H1 (cell line): ENCODE data around the gene AZI2. TPM values are rescaled to one million over a fixed set of nuclear protein-coding genes. Genes with fewer than 3 reads are reported as not detected.

Experiments
- CTCF ChIA-PET: fragments of 300-600 bp; sonication (Branson Sonifier 250); formaldehyde crosslinking; loops from one replicate; lab custom pipeline; 2021; ENCODE audit not compliant: partially characterized antibody; lab: Charles Lee
- POLR2A ChIA-PET: fragments of 300-600 bp; sonication (Branson Sonifier 250); formaldehyde crosslinking; loops from one replicate; lab custom pipeline; 2021; ENCODE audit warnings: inconsistent platforms; ENCODE audit not compliant: partially characterized antibody; lab: Charles Lee
- DNase-seq, 2 experiments: peaks; one replicate each; pipeline versions ENCODE4 v3.0.0 to v3.0.0-alpha.2; 2010 to 2022; ENCODE audit warnings: low spot score in 2 of 2, low read depth in 1 of 2, mixed read lengths in 1 of 2
- FAIRE-seq: peaks from 2 replicates; lab custom pipeline; 2011; peaks lifted over from hg19 to GRCh38; lab: Jason Lieb, UNC
- H2AFZ ChIP-seq: 2 replicates; pipeline ENCODE4 v1.8.1; 2012; ENCODE audit warnings: low read length, inconsistent platforms
- H2AK5ac ChIP-seq: 2 replicates; pipeline ENCODE4 v1.6.1; 2013; ENCODE audit warnings: low read depth, low read length
- H2BK120ac ChIP-seq: replicated peaks from 2 replicates; pipeline ENCODE3; 2013; ENCODE audit warnings: low read depth, low read length, inconsistent platforms
- H2BK12ac ChIP-seq: 2 replicates; pipeline ENCODE4 v1.6.1; 2013; ENCODE audit warnings: low read depth, low read length
- H2BK15ac ChIP-seq: 2 replicates; pipeline ENCODE4 v1.6.1; 2013; ENCODE audit warnings: low read length
- H2BK20ac ChIP-seq: 2 replicates; pipeline ENCODE4 v1.6.1; 2013; ENCODE audit warnings: low read length
- H2BK5ac ChIP-seq: 2 replicates; pipeline ENCODE4 v1.6.1; 2013; ENCODE audit warnings: low read depth, low read length
- H3K14ac ChIP-seq: 2 replicates; pipeline ENCODE4 v1.6.1; 2013; ENCODE audit warnings: inconsistent platforms; ENCODE audit not compliant: insufficient read length
- H3K18ac ChIP-seq: 2 replicates; pipeline ENCODE4 v1.6.1; 2013; ENCODE audit warnings: low read length; ENCODE audit errors: extremely low read depth
- H3K23ac ChIP-seq: 2 replicates; pipeline ENCODE4 v1.6.1; 2013; ENCODE audit warnings: inconsistent platforms; ENCODE audit not compliant: insufficient read length
- H3K23me2 ChIP-seq: 2 replicates; pipeline ENCODE4 v1.6.1; 2013; ENCODE audit warnings: low read depth, low read length
- H3K27ac ChIP-seq: 2 replicates; pipeline ENCODE4 v1.6.1; 2011; ENCODE audit warnings: low read depth, low read length, inconsistent platforms
- H3K27me3 ChIP-seq, 4 experiments: replicated peaks in 1 of 4; 1 replicate in 1 of 4; 2 replicates in 3 of 4; pipeline versions ENCODE4 v1.6.1 to v1.8.1; 2011 to 2013; ENCODE audit warnings: low read length in 3 of 4, mild to moderate bottlenecking in 3 of 4, inconsistent platforms in 2 of 4, mixed read lengths in 2 of 4, moderate library complexity in 1 of 4; ENCODE audit not compliant: control insufficient read depth in 3 of 4, insufficient read depth in 3 of 4; ENCODE audit errors: extremely low read depth in 1 of 4
- H3K36me3 ChIP-seq, 4 experiments: 2 replicates each; pipeline versions ENCODE4 v1.6.1 to v1.8.1; 2011 to 2013; ENCODE audit warnings: mild to moderate bottlenecking in 4 of 4, low read length in 3 of 4, moderate library complexity in 2 of 4, control low read depth in 1 of 4, inconsistent platforms in 1 of 4; ENCODE audit not compliant: insufficient read depth in 4 of 4, control insufficient read depth in 2 of 4
- H3K4ac ChIP-seq: replicated peaks from 2 replicates; pipeline ENCODE3; 2013; ENCODE audit warnings: low read length, low read depth, mixed read lengths, inconsistent platforms; ENCODE audit not compliant: insufficient read length
- H3K4me1 ChIP-seq, 4 experiments: replicated peaks in 1 of 4; 1 replicate in 1 of 4; 2 replicates in 3 of 4; pipeline versions ENCODE4 v1.6.1 to v1.8.1; 2011 to 2013; ENCODE audit warnings: low read length in 3 of 4, inconsistent platforms in 2 of 4, mixed read lengths in 1 of 4; ENCODE audit not compliant: insufficient read depth in 4 of 4, control insufficient read depth in 3 of 4
- H3K4me2 ChIP-seq, 2 experiments: 2 replicates each; pipeline versions ENCODE4 v1.6.1 to v1.8.1; 2011 to 2013; ENCODE audit warnings: low read depth in 2 of 2, low read length in 2 of 2, control low read depth in 1 of 2, inconsistent platforms in 1 of 2, mild to moderate bottlenecking in 1 of 2; ENCODE audit not compliant: insufficient read depth in 1 of 2
- H3K4me3 ChIP-seq, 4 experiments: fragments of 200-600, 300-600 bp in 1 of 4; sonication (generic), shearing (Covaris generic), sonication (Bioruptor Twin) in 1 of 4; 2 replicates each; pipeline versions ENCODE4 v1.5.1 to v1.8.1; 2011 to 2016; ENCODE audit warnings: low read length in 4 of 4, low read depth in 3 of 4, control low read depth in 2 of 4, inconsistent platforms in 2 of 4, mild to moderate bottlenecking in 2 of 4, mixed read lengths in 1 of 4, moderate library complexity in 1 of 4; ENCODE audit not compliant: insufficient read depth in 2 of 4; ENCODE audit errors: extremely low read depth in 1 of 4
- H3K56ac ChIP-seq: replicated peaks from 2 replicates; pipeline ENCODE3; 2013; ENCODE audit warnings: low read depth, mild to moderate bottlenecking, mixed read lengths, low read length, inconsistent platforms; ENCODE audit not compliant: insufficient read length
- H3K79me1 ChIP-seq: 2 replicates; pipeline ENCODE4 v1.6.1; 2013; ENCODE audit warnings: low read depth, low read length, control low read depth
- H3K79me2 ChIP-seq, 2 experiments: 2 replicates each; pipeline versions ENCODE4 v1.6.1 to v1.8.1; 2012 to 2013; ENCODE audit warnings: low read length in 2 of 2, mild to moderate bottlenecking in 2 of 2, inconsistent platforms in 1 of 2; ENCODE audit not compliant: insufficient read depth in 2 of 2, control insufficient read depth in 1 of 2
- H3K9ac ChIP-seq, 4 experiments: replicated peaks in 1 of 4; 1 replicate in 1 of 4; 2 replicates in 3 of 4; pipeline versions ENCODE4 v1.6.1 to v1.8.1; 2011 to 2013; ENCODE audit warnings: low read depth in 3 of 4, low read length in 3 of 4, control low read depth in 2 of 4, mild to moderate bottlenecking in 2 of 4, moderate library complexity in 2 of 4, inconsistent platforms in 1 of 4; ENCODE audit errors: extremely low read depth in 1 of 4
- H3K9me3 ChIP-seq, 2 experiments: 2 replicates each; pipeline versions ENCODE4 v1.6.1 to v1.8.1; 2012 to 2013; ENCODE audit warnings: mild to moderate bottlenecking in 2 of 2, moderate library complexity in 2 of 2, control low read depth in 1 of 2, inconsistent platforms in 1 of 2, low read depth in 1 of 2, low read length in 1 of 2, mixed read lengths in 1 of 2; ENCODE audit not compliant: insufficient read depth in 2 of 2
- H4K20me1 ChIP-seq, 2 experiments: replicated peaks in 1 of 2; 2 replicates each; pipeline versions ENCODE3 to v1.8.1; 2011 to 2013; ENCODE audit warnings: inconsistent platforms in 2 of 2, low read length in 2 of 2, mild to moderate bottlenecking in 1 of 2; ENCODE audit not compliant: insufficient read depth in 2 of 2, control insufficient read depth in 1 of 2
- H4K5ac ChIP-seq: 2 replicates; pipeline ENCODE4 v1.6.1; 2013; ENCODE audit warnings: low read length, low read depth, mixed read lengths, inconsistent platforms; ENCODE audit not compliant: insufficient read length
- H4K8ac ChIP-seq: 2 replicates; pipeline ENCODE4 v1.8.0; 2013; ENCODE audit warnings: mild to moderate bottlenecking, moderate library complexity, low read length, inconsistent platforms; ENCODE audit not compliant: insufficient read depth; ENCODE audit errors: extremely low read depth
- H4K91ac ChIP-seq: replicated peaks from 2 replicates; pipeline ENCODE3; 2013; ENCODE audit warnings: low read length, mixed read lengths, inconsistent platforms; ENCODE audit not compliant: insufficient read length
- TAF1 ChIP-seq: IDR thresholded peaks from 2 replicates; pipeline ENCODE4 v1.6.1; 2011; ENCODE audit warnings: mild to moderate bottlenecking, low read depth, low read length
- WGBS, 2 experiments: shearing (Covaris generic) in 1 of 2; methylation state at CpG; one replicate each; pipeline versions ENCODE4 v1.1.6 to v1.1.7; 2013 to 2015; ENCODE audit warnings: low lambda C conversion rate in 2 of 2, mixed read lengths in 2 of 2, inconsistent platforms in 1 of 2, low coverage in 1 of 2, missing lambda C conversion rate in 1 of 2; ENCODE audit not compliant: insufficient replicate concordance in 2 of 2, insufficient coverage in 1 of 2, insufficient read length in 1 of 2; ENCODE audit errors: extremely low coverage in 1 of 2, missing lambda C conversion rate in 1 of 2; 5-methylcytosine and 5-hydroxymethylcytosine counted together
- polyA plus RNA-seq, 7 experiments: library from polyadenylated mRNA; depleted of rRNA in 3 of 7; stranded (reverse) in 5 of 7; unstranded in 2 of 7; fragments of >200 nt in 5 of 7; fragments of 200-250 nt in 2 of 7; gene quantifications; 1 replicate in 5 of 7; 2 replicates in 1 of 7; 4 replicates in 1 of 7; pipeline versions ENCODE4 v1.2.1 to v1.2.3, GENCODE V29; 2011 to 2013; ENCODE audit warnings: missing spikeins in 2 of 7, mixed read lengths in 2 of 7
- total RNA-seq: library from RNA; stranded (reverse); fragmentation: NEBNext Ultra II Directional; extraction: Animal tissue kit (Norgen Biotek cat#: 25700); gene quantifications from 2 replicates; pipeline ENCODE4 v1.2.1, GENCODE V29; 2021
- TF ChIP-seq, protein P1 (sequence below): IDR thresholded peaks from 2 replicates; pipeline ENCODE4 v1.6.1; 2011; ENCODE audit warnings: low read depth, mild to moderate bottlenecking, low read length; ENCODE audit not compliant: insufficient read depth

AZI2 gene
- total and polyA plus RNA-seq, 2 of the 8 experiments (the other 6 are each of a cell fraction or from before 2014, with no cell fraction given) = 17.4 to 39.2 TPM

DNA sequence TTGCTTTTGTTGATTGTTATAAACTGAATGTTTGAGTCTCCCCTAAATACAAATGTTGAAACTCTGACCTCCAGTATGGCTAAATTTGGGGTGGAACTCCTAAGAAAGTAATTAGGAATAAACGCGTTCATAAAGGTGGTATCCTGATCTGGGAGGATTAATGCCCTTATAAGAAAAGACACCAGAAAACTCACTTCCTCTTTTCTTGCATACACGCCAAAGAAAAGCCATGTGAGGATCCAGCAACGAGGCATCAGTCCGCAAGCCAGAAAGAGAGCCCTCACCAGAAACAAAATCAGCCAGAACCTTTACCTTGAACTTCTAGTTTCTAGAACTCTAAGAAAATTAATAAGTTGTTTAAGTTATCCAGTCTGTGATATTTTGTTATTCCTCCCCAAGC, 37.4 kb upstream of the AZI2 start:
- Histone ChIP-seq H3K14ac (no peak overlapping the region), H3K36me3 (no peaks in the 10 kb centered on the region), H4K91ac (no peak overlapping the region), H4K20me1 (no peaks in the 10 kb centered on the region), H3K9me3 (no peaks in the 10 kb centered on the region), H4K5ac (no peak overlapping the region), H3K23ac (no peak overlapping the region), H2BK120ac (no peak overlapping the region), H3K79me1 (no peaks in the 10 kb centered on the region), H3K9ac (no peak overlapping the region), H2BK5ac (no peak overlapping the region), H3K4me2 (no peak overlapping the region), H2AK5ac (no peak overlapping the region), H4K8ac (no peak overlapping the region), H3K4me1 (no peaks in the 10 kb centered on the region), H2AFZ (no peak overlapping the region), H3K27me3 (no peaks in the 10 kb centered on the region), H3K79me2 (no peaks in the 10 kb centered on the region), H2BK20ac (no peak overlapping the region), H3K56ac (no peak overlapping the region), H3K23me2 (no peaks in the 10 kb centered on the region), H2BK15ac (no peak overlapping the region), H2BK12ac (no peak overlapping the region), H3K4me3 (no peak overlapping the region), H3K4ac (no peak overlapping the region), H3K27ac (no peak overlapping the region), H3K18ac (no peak overlapping the region)
- POLR2A ChIA-PET = no interaction called here
- FAIRE-seq = no peak
- WGBS, 2 experiments = 91% methylated on average over 5 of the region's 5 CpGs; no CpG with 5 or more reads in 1 of the 2 experiments
- CTCF ChIA-PET = no interaction called here
- DNase-seq = no peak
- no peak for TF ChIP-seq TAF1
- TF ChIP-seq, protein P1, sequence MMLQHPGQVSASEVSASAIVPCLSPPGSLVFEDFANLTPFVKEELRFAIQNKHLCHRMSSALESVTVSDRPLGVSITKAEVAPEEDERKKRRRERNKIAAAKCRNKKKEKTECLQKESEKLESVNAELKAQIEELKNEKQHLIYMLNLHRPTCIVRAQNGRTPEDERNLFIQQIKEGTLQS = no peak
